GM18498 (cell line): ENCODE data around the gene SLC27A6.
A peak's percentile ranks its signal among the peaks of the same experiment; 100 is the strongest.
"Not testable (repeated sequence)": the region's sequence is repeated elsewhere in the genome, so short reads cannot be mapped to it uniquely, and the experiment has no call there.

Experiments used
- ATAC-seq: cut with Tn5 transposase; IDR thresholded peaks from one replicate; pipeline ENCODE4 v1.9.1; 2021; ENCODE audit warnings: mild to moderate bottlenecking, moderate library complexity; ENCODE audit not compliant: unreplicated experiment

SLC27A6 gene

GRCh38 chr5:128965011-128965637, at the start of gene SLC27A6:
SLC27A6 (plus strand) TSS chr5:128965488; CDS start chr5:128966138, 650 bp downstream.
- ATAC-seq, result peak; percentile 50

GRCh38 chr5:128919542-128919941, 45.7 kb upstream of the SLC27A6 start:
- ATAC-seq, result no peak

- no peak for ATAC-seq
These were observed 44.7 kb upstream of the SLC27A6 start for GRCh38 chr5:128920345-128921215.

- ATAC-seq, result no peak
These were observed 41.0 kb upstream of the SLC27A6 start for GRCh38 chr5:128924299-128924698.

- ATAC-seq, result no peak
These were observed 39.3 kb upstream of the SLC27A6 start for GRCh38 chr5:128925973-128926372.

GRCh38 chr5:128927644-128928043, 37.6 kb upstream of the SLC27A6 start:
- ATAC-seq, result no peak

GRCh38 chr5:128932232-128932631, 33.1 kb upstream of the SLC27A6 start:
- ATAC-seq, result not testable (repeated sequence)

- ATAC-seq, result not testable (repeated sequence)
These were observed 22.2 kb upstream of the SLC27A6 start for GRCh38 chr5:128943100-128943499.

- ATAC-seq, result no peak
These were observed 15.3 kb upstream of the SLC27A6 start for GRCh38 chr5:128949847-128950546.

GRCh38 chr5:128951301-128951700, 14.0 kb upstream of the SLC27A6 start:
- not testable (repeated sequence) for ATAC-seq

- ATAC-seq, result no peak
These were observed 9.1 kb upstream of the SLC27A6 start for GRCh38 chr5:128956164-128956563.

GRCh38 chr5:128962211-128962610, 3.1 kb upstream of the SLC27A6 start:
- no peak for ATAC-seq

GRCh38 chr5:128965638-128966302, 482 bp downstream of the SLC27A6 start:
- no peak for ATAC-seq

- ATAC-seq, result no peak
These were observed 1.1 kb downstream of the SLC27A6 start for GRCh38 chr5:128966375-128966774.

GRCh38 chr5:128966846-128967245, 1.6 kb downstream of the SLC27A6 start:
- no peak for ATAC-seq

GRCh38 chr5:128973244-128973643, 8.0 kb downstream of the SLC27A6 start:
- no peak for ATAC-seq

- no peak for ATAC-seq
These were observed 9.3 kb downstream of the SLC27A6 start for GRCh38 chr5:128974567-128974966.

GRCh38 chr5:128979761-128980160, 14.5 kb downstream of the SLC27A6 start:
- ATAC-seq, result no peak

- ATAC-seq, result no peak
These were observed 15.6 kb downstream of the SLC27A6 start for GRCh38 chr5:128980917-128981316.

GRCh38 chr5:128984480-128984879, 19.2 kb downstream of the SLC27A6 start:
- no peak for ATAC-seq

- ATAC-seq, result no peak
These were observed 23.2 kb downstream of the SLC27A6 start for GRCh38 chr5:128988476-128988875.
